OCI-LY7 (cell line): Measurements from ENCODE around the gene TNFAIP8. TPM values are rescaled to one million over a fixed set of nuclear protein-coding genes. Genes with fewer than 3 reads are reported as not detected.

Experiments used
- BruUV-seq: library from RNA; stranded (reverse); fragments of 400-500 nt; replicated peaks from 2 replicates; lab custom pipeline; 2021; lab: Mats Ljungman, UMichigan
- CTCF ChIA-PET: fragments of 300-600 bp; sonication (Branson Sonifier 250); formaldehyde crosslinking; loops from one replicate; lab custom pipeline; 2022; ENCODE audit warnings: antibody characterized with exemption; ENCODE audit not compliant: unreplicated experiment; lab: Charles Lee
- POLR2A ChIA-PET: fragments of 300-600 bp; sonication (Branson Sonifier 250); formaldehyde crosslinking; loops from one replicate; lab custom pipeline; 2022; ENCODE audit warnings: antibody characterized with exemption; lab: Charles Lee
- DNase-seq: peaks from one replicate; pipeline ENCODE4 v3.0.0-alpha.2; 2015; ENCODE audit warnings: low spot score
- H2AFZ ChIP-seq: fragments of 200-600 bp; sonication (generic), shearing (Covaris generic); 2 replicates; pipeline ENCODE4 v1.6.1; 2014; ENCODE audit warnings: mild to moderate bottlenecking, antibody characterized with exemption, low read length, moderate library complexity
- H3K27ac ChIP-seq: fragments of 200-600 bp; sonication (generic); 2 replicates; pipeline ENCODE4 v1.5.1; 2014; ENCODE audit warnings: mixed run types, low read depth, mild to moderate bottlenecking, moderate library complexity, low read length, inconsistent platforms; ENCODE audit not compliant: poor library complexity, severe bottlenecking
- H3K36me3 ChIP-seq: fragments of 200-600 bp; sonication (generic); 2 replicates; pipeline ENCODE4 v1.6.1; 2014; ENCODE audit warnings: mild to moderate bottlenecking, antibody characterized with exemption, low read length, moderate library complexity, mixed read lengths; ENCODE audit not compliant: insufficient read depth
- H3K4me1 ChIP-seq: fragments of 200-600 bp; sonication (generic); 2 replicates; pipeline ENCODE4 v1.5.1; 2014; ENCODE audit warnings: mild to moderate bottlenecking, low read length; ENCODE audit not compliant: insufficient read depth, poor library complexity, severe bottlenecking
- H3K4me2 ChIP-seq: fragments of 200-600 bp; sonication (generic); 2 replicates; pipeline ENCODE4 v1.6.1; 2014; ENCODE audit warnings: mild to moderate bottlenecking, low read length
- H3K4me3 ChIP-seq: fragments of 200-600 bp; sonication (generic); 2 replicates; pipeline ENCODE4 v1.5.1; 2014; ENCODE audit warnings: mild to moderate bottlenecking, low read depth, low read length; ENCODE audit not compliant: poor library complexity, severe bottlenecking
- H3K79me2 ChIP-seq: fragments of 200-600 bp; sonication (generic); 2 replicates; pipeline ENCODE4 v1.6.1; 2016; ENCODE audit warnings: low read depth, mild to moderate bottlenecking, low read length, moderate library complexity, mixed read lengths; ENCODE audit not compliant: insufficient read depth
- H3K9me2 ChIP-seq: fragments of 200-600 bp; sonication (generic); 2 replicates; pipeline ENCODE4 v1.6.1; 2016; ENCODE audit warnings: mild to moderate bottlenecking, low read length, mixed read lengths; ENCODE audit not compliant: insufficient read depth
- H3K9me3 ChIP-seq: fragments of 200-600 bp; sonication (generic); 2 replicates; pipeline ENCODE4 v1.6.1; 2014; ENCODE audit warnings: mild to moderate bottlenecking, mixed run types, low read length, mixed read lengths
- H4K20me1 ChIP-seq: fragments of 200-600 bp; sonication (generic); 2 replicates; pipeline ENCODE4 v1.6.1; 2014; ENCODE audit warnings: mild to moderate bottlenecking, antibody characterized with exemption, low read length, moderate library complexity, mixed read lengths; ENCODE audit not compliant: insufficient read depth
- CTCF ChIP-seq: fragments of 200-600 bp; sonication (generic); conservative IDR thresholded peaks from 2 replicates; pipeline ENCODE4 v1.5.1; 2014; ENCODE audit warnings: mild to moderate bottlenecking, antibody characterized with exemption, low read length, moderate library complexity, mixed read lengths
- EZH2phosphoT487 ChIP-seq: fragments of 200-600 bp; sonication (generic); IDR thresholded peaks from 2 replicates; pipeline ENCODE4 v1.6.1; 2018; ENCODE audit warnings: low read depth, borderline replicate concordance, mild to moderate bottlenecking, mixed run types, antibody characterized with exemption, low read length, moderate library complexity, mixed read lengths
- intact Hi-C: fragments of 100-400 bp; cut with micrococcal nuclease; formaldehyde crosslinking; loops from one replicate; pipeline ENCODE4 v1.10.0; 2022; ENCODE audit not compliant: unreplicated experiment
- total RNA-seq, 2 experiments: library from RNA; depleted of rRNA in 1 of 2; stranded (reverse); fragments of >200 nt in 1 of 2; shearing (Covaris generic) in 1 of 2; gene quantifications; 2 replicates each; pipeline ENCODE4 v1.2.3, GENCODE V29; 2014 to 2022

TNFAIP8 gene
- total RNA-seq, 2 experiments from 2014 or later, result 75.4 to 95.1 TPM

GRCh38 chr5:119318256-119318894 lies 37.4 kb upstream of the TNFAIP8 start:
- Histone ChIP-seq H3K4me2 (peak overlapping the region; percentile 75), H3K4me1 (peaks cover 100% of the 10 kb centered on the region), H3K9me3 (no peaks in the 10 kb centered on the region), H3K9me2 (no peaks in the 10 kb centered on the region), H3K36me3 (no peaks in the 10 kb centered on the region), H4K20me1 (no peaks in the 10 kb centered on the region), H3K79me2 (peaks cover 20% of the 10 kb centered on the region; the same call in 1 of the 2 replicates), H3K4me3 (peak overlapping the region; percentile 45), H3K27ac (peak overlapping the region; percentile 51), H2AFZ (no peak overlapping the region; the same call in 1 of the 2 replicates)
- intact Hi-C loops, result no loop called here
- BruUV-seq, result no TSS peak
- CTCF ChIA-PET, result interaction anchor here (0.5 to 1.1 kb wide), 2 partner anchors 29 to 94 kb away, joined by 3 read pairs; no protein-coding TSS in a partner anchor
- DNase-seq, result peak; percentile 63
- TF ChIP-seq CTCF (no peak), EZH2phosphoT487 (no peak)
- POLR2A ChIA-PET, result interaction anchor here (0.8 to 17.9 kb wide), 3 partner anchors 15 to 292 kb away, joined by 4 to 286 read pairs (median 5); no protein-coding TSS in a partner anchor

GRCh38 chr5:119319401-119319800 lies 36.4 kb upstream of the TNFAIP8 start:
- Histone ChIP-seq H4K20me1 (no peaks in the 10 kb centered on the region), H3K9me2 (no peaks in the 10 kb centered on the region), H3K4me3 (no peak overlapping the region), H3K4me1 (peaks cover 100% of the 10 kb centered on the region), H3K27ac (no peak overlapping the region), H3K79me2 (peaks cover 17% of the 10 kb centered on the region; the same call in 1 of the 2 replicates), H3K9me3 (no peaks in the 10 kb centered on the region), H3K36me3 (no peaks in the 10 kb centered on the region), H3K4me2 (no peak overlapping the region), H2AFZ (no peak overlapping the region)
- BruUV-seq, result no TSS peak
- TF ChIP-seq CTCF, result no peak
- TF ChIP-seq EZH2phosphoT487, result no peak
- intact Hi-C loops, result no loop called here
- DNase-seq, result no peak
- ChIA-PET POLR2A (interaction anchor here (17.9 kb wide), 1 partner anchor 14 kb away, joined by 286 read pairs; no protein-coding TSS in a partner anchor), CTCF (no interaction called here)

DNA sequence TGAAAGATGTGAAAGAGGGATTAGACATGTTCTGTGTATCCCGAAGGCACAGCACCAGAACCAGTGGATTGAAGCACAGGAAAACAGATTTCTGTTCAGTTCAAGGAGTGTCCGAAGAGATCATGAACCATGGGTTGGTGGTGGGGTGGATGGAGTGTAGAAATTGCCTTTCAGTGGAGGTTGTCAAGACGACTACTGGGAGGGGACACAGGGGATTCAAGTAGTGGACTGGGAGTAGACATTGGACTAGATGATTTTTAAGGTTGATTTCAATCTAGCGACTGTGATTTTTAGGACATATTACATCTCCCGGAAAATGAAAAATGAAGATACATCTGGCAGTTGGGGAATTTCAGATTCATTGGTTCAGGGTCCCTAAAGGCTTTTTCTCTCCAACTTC lies 35.9 kb upstream of the TNFAIP8 start:
- H3K9me2 ChIP-seq, result no peaks in the 10 kb centered on the region
- peaks cover 17% of the 10 kb centered on the region; the same call in 1 of the 2 replicates for H3K79me2 ChIP-seq
- no peaks in the 10 kb centered on the region for H3K9me3 ChIP-seq
- no TSS peak for BruUV-seq
- H3K4me1 ChIP-seq, result peaks cover 96% of the 10 kb centered on the region
- H3K27ac ChIP-seq, result no peak overlapping the region
- ChIA-PET CTCF (no interaction called here), POLR2A (no interaction called here)
- H4K20me1 ChIP-seq, result no peaks in the 10 kb centered on the region
- H3K36me3 ChIP-seq, result no peaks in the 10 kb centered on the region
- intact Hi-C loops, result no loop called here
- no peak overlapping the region for H3K4me3 ChIP-seq
- no peak for DNase-seq
- TF ChIP-seq CTCF, result no peak
- no peak for TF ChIP-seq EZH2phosphoT487
- H2AFZ ChIP-seq, result no peak overlapping the region
- 0 out of 2 replicates have a peak overlapping the region, but pooled peaks have one; percentile 14 for H3K4me2 ChIP-seq
